Right ventricle myocardium superior (tissue), 1 donor: Measurements from ENCODE around the gene IPO7. TPM values are rescaled to one million over a fixed set of nuclear protein-coding genes. Genes with fewer than 3 reads are reported as not detected.
"Not testable (repeated sequence)": the region's sequence is repeated elsewhere in the genome, so short reads cannot be mapped to it uniquely, and the experiment has no call there.

Experiments used
- ATAC-seq: fragments of 200-7000 bp; cut with Tn5 transposase; one replicate; pipeline ENCODE4 v1.9.1; 2020; ENCODE audit warnings: mild to moderate bottlenecking; ENCODE audit not compliant: poor library complexity
- DNase-seq: peaks from one replicate; pipeline ENCODE4 v3.0.0-alpha.2; 2020
- intact Hi-C: fragments of 100-400 bp; cut with DNase I; formaldehyde crosslinking; loops from one replicate; pipeline ENCODE4 v1.11.2; 2022
- total RNA-seq: library from RNA; stranded (reverse); fragmentation: NEBNext Ultra II Directional; extraction: Animal tissue kit (Norgen Biotek cat#: 25700); gene quantifications from one replicate; pipeline ENCODE4 v1.2.1, GENCODE V29; 2021
- donor health status: DM: no; HTN: yes; CAD: no; lungs with severe emphysema.

Gene IPO7
- total RNA-seq, 1 donor from 2014 or later = 130 TPM

DNA sequence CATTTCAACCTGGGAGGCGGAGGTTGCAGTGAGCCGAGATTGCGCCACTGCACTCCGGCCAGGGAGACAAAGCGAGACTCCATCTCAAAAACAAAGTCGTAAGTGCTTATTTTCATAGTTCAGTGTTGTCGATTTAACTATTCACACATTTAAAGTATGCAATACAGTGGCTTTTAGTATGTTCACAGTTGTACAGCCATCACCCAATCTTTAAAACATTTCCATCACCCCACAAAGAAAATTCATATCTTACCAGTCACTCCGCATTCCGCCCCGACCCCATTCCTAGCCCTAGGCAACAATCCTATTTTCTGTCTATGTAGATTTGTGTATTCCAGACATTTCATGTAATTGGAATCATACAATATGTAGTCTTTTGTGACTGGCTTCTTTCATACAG lies 11.9 kb downstream of the IPO7 start:
- DNase-seq (no peak), ATAC-seq (no peak)
- intact Hi-C loops = no loop called here

DNA sequence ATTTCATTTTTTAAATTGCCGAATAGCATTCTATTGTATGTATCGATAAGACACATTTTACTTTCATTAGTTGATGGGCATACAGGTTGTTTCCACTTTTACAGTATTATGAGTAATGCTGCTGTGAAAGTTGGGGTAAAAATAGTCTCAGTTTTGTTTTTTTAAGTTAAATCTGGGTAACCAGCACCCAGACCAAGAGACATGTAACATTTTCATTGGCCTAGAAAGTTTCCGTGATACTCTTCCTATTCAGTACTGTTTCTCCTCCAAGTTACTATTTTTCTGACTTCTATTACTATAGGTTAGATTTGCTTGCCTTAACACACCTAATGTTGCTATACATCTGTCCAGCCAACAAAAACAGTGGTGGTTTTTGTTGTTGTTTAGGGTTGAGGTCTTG lies 12.3 kb downstream of the IPO7 start:
- intact Hi-C loops = no loop called here
- no peak for DNase-seq

DNA sequence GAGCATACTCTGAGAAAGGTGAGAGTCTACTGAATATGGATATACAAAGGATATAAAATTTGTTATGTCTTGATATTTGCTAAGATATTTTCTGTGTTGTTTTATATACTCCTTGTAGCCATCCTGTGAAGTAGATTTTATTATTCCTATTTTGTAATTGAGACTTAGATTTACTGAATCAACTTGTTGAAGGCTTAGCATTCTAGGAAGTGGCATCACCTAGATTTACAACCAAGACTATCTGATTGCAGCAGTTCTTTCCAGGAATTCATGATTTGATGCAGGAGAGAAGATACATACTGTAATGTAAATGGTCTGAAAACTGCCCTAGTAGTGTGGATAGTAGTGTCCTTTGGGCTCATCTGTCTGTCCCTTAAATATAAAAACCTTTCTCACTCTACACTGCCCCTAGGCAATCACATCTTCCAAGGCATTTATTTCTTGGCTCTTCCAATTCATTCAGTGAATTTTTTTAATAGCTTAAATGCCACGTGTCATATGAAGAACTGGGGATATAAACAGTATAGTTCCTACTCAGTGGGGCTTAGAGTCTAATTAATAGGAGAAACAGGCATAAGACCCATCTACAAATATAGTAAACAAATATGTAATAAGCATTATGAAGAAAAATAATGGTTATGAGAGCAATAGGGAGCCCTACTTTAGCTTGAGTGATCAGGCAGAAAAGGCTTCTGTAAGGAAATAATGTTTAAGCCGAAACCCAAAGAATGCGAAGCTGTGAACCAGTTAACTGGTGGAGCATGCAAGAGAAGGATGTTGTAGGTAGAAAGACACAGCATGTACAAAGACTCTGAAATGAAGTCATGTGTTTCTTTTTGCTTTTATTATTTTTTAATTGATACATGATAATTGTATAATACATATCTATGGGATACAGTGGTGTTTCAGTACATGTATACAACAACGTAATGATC lies 13.6 kb downstream of the IPO7 start:
- no peak for ATAC-seq
- intact Hi-C loops = no loop called here

More for the DNA sequence above, 12.3 kb downstream of the IPO7 start:
- no peak for ATAC-seq

DNA sequence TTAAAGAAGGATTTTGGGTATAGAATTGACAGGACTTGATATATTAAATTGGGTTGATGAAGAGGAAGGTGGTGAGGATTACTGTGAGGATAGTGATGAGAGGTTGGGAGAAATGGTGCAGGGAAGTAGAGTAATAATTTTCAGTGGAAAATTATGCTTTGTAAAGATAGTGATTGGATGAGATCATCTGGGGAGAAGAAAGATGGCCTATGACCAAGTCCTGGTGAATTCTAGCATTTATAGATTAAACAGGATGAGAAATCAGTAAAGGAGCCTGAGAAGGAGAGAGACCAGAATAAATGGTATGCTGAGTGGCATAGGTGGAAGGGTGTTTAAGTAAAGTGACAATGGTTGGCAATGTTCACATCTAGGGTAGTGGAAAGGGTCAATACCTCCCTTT lies 15.0 kb downstream of the IPO7 start:
- intact Hi-C loops = no loop called here
- ATAC-seq = no peak
- no peak for DNase-seq

More for the DNA sequence above, 13.6 kb downstream of the IPO7 start:
- no peak for DNase-seq

DNA sequence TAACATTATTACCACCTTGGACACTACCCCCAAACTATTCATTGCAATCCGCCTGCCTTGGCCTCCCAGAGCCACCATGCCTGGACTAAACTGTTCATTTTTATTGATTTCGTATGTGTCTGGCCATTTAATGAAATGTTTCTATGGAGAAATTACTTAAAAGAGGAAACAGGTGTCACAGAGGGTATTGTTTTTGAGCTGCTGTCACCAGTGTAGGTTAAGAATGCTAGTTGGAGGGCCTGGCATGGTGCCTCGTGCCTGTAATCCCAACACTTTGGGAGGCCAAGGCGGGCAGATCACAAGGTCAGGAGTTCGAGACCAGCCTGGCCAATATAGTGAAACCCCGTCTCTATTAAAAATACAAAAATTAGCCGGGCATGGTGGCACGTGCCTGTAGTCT lies 17.4 kb downstream of the IPO7 start:
- intact Hi-C loops, ATAC-seq, DNase-seq: not testable (repeated sequence)

DNA sequence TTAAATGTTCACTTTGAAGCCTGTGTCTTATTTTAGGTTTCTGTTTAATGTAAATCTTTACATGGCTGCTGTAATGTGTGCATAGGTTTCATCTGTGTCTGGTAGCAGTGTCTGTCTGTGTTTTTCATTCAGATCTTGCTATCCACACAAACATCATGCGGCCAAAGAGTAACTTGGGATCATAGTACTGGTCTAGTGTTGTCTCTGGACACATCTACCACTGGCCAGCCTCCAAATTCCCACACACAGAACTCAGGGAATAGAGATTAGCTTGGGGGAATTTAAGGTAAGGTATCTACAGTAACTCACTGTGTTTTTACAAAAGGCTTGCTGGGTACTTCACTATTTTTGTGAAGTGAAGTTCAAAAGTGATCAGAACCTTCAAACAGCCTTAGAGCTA lies 44.3 kb downstream of the IPO7 start:
- intact Hi-C loops = no loop called here
- DNase-seq = no peak
- ATAC-seq = no peak

DNA sequence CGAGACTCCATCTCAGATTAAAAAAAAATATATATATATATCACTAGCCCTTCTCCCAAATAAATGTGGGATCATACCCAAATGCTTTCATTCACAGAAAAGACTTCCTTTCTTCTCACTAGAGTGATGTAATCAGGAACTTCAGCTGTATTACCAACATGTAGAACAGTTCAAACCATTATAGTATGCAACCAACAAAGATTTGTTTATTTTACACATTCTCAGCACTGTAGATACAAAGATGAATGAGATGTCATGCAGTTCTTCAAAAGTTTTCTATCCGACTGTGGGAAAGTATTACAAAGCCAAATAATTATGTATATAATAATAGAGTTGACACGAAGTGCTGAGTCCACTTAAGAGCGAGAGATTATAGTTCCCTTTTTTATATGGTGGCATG lies 54.2 kb downstream of the IPO7 start:
- DNase-seq = no peak
- no peak for ATAC-seq
- intact Hi-C loops = no loop called here

DNA sequence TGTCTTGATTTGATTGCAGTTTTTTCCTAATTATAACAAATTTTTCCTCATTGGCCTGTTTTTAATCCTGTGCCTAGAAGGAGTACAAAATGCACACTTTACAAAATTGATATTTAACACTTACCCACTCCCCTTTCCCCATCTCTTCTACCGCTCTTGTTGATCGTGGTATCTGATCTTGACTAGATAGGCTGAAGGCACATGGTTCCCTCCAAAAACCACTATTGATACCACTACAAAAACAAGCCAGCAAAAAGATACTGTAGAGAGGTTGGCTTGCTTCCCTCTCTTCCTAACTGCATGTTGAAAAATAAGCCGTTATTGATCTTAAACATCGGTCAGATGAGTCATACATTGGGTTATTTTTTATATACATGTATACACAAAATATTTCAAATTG lies 61.8 kb downstream of the IPO7 start:
- no peak for DNase-seq
- ATAC-seq = no peak
- intact Hi-C loops = no loop called here

DNA sequence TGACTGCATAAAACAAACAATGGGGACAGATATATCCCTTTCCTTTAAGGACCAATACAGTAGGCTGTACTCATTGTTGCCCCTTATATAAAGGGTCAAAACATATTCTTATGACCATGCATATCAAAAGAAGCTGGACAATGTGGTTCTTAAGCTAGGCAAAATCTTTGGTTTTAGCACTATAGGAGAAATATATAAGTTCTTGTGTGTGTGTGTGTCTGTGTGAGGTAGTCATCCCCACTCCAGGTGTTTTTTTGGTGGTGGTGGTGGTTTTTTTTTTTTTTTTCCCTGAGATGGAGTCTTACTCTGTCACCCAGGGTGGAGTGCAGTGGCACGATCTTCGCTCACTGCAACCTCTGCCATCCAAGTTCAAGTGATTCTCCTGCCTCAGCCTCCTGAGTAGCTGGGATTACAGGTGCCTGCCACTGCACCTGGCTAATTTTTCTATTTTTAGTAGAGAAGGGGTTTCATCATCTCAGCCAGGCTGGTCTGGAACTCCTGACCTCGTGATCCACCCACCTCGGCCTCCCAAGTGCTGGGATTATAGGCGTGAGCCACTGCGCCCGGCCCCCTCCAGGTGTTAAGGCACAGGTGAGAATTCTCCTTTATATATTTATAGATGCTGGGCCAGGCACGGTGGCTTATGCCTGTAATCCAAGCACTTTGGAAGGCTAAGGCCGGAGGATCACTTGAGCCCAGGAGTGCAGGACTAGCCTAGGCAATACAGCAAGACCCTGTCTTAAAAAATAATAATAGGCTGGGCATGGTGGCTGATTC lies 64.3 kb downstream of the IPO7 start:
- no peak for DNase-seq
- intact Hi-C loops = no loop called here
- no peak for ATAC-seq

DNA sequence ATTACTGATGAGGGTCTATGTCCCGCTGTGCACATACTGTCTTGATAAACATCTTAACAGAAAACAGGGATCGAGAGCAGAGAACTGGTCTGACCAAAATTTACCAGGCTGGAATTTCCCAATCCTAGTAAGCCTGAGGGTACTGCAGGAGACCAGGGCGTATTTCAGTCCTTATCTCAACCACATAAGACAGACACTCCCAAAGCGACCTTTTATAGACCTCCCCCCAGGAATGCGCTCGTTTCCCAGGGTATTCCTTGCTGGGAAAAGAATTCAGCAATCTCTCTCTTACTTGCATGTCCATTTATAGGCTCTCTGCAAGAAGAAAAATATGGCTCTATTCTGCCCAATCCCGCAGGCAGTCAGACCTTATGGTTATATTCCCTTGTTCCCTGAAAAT lies 67.6 kb downstream of the IPO7 start:
- intact Hi-C loops, DNase-seq, ATAC-seq: not testable (repeated sequence)

DNA sequence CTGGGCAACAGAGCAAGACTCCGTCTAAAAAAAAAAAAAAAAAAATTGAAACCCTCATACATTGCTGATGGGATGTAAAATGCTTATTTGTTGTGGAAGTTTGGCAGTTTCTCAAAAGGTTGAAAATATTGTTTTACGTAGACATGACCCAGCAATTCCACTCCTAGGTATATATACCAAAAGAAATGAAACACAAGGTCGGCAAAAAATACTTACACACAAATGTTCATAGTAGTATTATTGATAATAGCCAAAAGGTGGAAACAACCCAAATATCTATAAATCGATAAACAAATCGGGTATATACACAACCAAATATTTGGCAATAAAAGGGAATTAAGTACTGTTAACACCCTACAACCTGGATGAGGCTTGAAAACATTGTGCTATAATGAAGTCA lies 71.3 kb downstream of the IPO7 start:
- no peak for ATAC-seq
- intact Hi-C loops = no loop called here
- no peak for DNase-seq

DNA sequence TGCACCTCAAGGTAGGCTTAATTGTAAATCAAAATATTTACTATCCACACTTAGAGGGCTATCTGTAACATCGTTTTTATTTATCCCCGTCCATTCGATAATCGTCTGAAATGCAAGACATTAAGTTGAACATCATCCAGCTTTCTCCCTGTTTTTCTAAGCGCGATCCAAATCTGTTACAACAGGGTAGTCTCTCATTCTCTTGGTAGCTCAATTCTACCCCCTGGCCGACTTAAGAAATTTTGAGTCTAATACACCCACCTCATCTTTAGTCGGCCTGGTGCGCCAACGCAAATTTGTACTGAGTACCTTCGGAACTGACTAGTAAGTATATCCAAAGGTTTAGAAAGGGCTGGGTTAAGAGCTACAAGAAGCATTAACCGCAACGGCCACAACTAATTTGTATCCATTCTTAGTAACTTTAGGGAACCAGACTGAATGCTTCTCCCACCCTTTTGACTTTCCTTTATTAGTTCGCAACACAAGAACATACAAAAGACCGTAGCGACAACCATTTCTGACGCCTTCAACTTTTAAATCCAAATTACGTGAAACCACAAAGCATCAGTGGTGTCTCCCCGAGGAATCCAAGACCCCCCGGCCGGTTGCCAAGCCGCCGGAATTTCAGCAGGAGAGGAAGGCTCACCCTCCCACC lies 75.3 kb downstream of the IPO7 start:
- intact Hi-C loops = no loop called here
- DNase-seq = peak; percentile 67
- ATAC-seq = no peak

DNA sequence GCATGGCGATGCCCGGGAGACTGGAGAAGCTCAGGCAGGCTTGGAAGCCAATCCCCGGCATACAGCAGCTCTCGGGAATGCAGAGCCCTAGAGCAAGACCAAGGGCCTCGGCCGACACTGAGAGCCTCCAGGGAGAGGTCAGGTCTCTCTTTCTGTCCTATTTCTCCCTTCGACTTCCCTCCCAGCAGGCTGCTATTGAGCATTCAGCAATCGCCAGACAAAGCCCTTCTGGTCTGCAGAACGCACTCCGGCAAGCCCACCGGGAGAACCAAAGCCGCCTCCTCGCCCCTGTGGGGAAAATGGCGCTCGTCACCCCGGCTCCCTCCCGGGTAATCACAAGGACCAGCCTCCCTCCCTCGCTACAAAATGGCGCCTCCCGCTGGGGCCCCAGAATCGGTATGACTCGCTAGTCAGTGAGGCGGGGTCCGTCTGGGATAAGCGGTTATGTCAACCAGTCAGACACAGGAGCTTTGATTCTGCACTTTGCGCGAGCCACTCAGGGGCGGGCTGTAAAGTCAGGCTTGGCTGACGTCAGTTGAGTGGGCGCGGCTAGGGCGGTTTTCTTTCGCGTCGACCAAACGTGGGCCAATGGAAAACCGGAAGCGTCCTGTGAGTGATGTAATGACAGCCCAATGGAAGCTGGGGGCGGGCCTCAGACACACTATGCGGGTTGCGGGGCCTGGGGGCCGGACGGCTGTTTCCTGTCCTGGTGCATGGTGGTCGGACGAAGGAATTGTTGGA lies 76.0 kb downstream of the IPO7 start, which contains the start of gene ZNF143:
Gene ZNF143 (plus strand): TSS at position 691 of the 741 bp plus-strand sequence. CDS start 10,297 bp downstream, outside the sequence.
- DNase-seq (peak; percentile 100), ATAC-seq (peak; percentile 97)
- intact Hi-C loops = no loop called here

DNA sequence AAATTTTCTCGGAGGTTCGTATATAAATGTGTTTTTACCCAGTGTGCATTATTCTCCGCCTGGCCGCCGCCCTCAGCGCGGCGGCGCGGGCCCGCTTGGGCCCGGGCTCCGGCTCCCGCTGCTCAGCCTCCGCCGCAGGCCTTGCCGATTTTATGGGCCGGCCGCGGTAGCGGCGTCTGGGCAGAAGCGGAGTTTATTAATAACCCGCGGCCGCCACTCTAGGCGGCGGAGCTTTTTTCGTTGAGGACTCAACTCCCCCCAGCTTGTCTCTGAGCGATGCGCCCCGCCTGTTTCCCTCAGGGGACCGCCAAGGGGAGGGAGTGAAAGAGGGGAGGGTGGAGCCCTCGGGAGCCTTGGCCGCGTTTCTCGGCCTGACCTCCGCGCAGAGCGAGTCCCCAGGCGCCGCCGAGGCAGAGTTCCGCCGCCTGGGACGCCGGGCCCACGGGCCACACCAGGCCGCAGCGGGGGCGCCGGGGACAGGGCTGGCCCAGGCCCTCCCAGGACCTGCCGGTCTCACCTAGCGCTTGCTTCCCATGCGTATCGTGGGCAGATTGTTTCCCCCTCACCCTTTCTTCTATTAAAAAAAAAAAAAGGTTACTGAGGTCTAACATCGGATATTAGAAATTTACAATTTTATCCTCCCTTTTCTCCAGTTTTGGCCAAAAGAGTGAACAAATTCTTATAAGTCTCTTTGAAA lies 76.8 kb downstream of the IPO7 start:
- intact Hi-C loops = no loop called here
- peak; percentile 93 for DNase-seq

DNA sequence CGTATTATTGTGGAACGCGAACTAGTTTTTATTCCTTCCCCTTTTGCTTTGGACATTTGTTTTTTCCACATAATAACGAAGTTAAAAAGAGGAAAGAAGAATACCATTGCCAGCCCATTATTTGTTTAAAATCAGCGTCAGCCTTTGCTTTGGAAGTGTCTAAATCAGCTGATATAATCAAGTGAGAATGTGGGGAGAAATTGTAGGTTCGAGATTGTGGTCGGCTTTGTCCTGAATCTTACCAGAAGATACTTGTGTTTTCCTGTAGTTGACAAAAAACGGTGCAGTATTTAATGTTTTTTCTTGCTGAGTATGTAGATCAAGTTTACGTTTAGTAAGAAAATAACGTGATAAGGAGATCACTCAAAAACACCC lies 77.3 kb downstream of the IPO7 start:
- intact Hi-C loops = no loop called here
- DNase-seq (no peak), ATAC-seq (no peak)

More for the DNA sequence above, 76.8 kb downstream of the IPO7 start:
- peak; percentile 86 for ATAC-seq

DNA sequence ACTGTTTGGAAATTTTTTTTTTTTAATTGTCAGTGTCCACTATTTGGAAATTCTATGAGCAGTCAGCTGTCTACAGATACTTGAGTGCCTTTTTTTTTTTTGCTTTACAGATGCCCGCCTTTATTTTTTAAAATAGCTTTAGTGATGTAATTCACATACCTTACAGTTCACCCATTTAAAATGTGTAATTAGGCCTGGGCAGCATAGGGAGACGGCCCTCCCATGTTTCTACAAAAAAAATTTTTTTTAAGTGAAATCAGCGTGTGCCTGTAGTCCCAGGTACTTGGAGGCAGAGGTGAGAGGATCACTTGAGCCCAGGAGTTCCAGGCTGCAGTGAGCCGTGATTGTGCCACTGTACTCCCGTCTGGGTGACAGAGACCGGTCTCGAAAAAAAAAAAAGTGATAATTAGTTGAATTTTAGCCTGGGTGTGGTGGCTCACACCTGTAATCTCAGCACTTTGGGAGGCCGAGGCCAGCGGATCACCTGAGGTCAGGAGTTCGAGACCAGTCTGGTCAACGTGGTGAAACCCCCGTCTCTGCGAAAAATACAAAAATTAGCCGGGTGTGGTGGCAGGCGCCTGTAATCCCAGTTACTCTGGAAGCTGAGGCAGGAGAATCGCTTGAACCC lies 77.8 kb downstream of the IPO7 start:
- DNase-seq (no peak), ATAC-seq (no peak)
- intact Hi-C loops = no loop called here

DNA sequence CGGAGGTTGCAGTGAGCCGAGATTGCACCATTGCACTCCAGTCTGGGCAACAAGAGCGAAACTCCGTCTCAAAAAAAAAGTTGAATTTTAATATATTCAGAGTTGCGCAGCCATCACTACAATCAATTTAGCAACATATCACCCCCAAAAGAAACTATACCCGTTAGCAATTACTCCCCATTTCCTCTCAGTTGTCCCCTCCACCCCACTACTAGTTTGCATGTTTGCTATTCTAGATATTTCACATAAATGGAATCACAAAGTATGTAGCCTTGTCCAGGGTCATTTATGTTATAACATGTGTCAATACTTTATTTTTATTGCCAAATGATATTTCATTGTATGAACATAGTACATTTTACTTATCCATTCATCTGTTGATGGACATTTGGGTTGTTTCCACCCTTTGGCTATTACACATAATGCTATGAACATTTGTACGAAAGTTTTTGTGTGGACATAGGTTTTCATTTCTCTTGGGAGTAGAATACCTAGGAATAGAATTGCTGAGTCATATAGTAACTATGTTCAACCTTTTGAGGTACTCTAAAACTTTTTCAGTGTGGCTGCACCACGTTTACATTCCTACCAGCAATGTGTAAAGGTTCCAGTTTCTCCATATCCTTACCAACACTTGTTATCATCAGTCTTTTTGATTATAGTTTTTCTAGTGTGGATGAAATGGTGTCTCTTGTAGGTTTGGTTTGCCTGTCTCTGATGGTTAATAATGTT lies 78.5 kb downstream of the IPO7 start:
- intact Hi-C loops = no loop called here
- ATAC-seq = no peak
- DNase-seq = no peak
